ENCODE measurements around the gene NAP1L4.
"Not testable (repeated sequence)": the region's sequence is repeated elsewhere in the genome, so short reads cannot be mapped to it uniquely, and the experiment has no call there.

The NAP1L4 gene

DNA sequence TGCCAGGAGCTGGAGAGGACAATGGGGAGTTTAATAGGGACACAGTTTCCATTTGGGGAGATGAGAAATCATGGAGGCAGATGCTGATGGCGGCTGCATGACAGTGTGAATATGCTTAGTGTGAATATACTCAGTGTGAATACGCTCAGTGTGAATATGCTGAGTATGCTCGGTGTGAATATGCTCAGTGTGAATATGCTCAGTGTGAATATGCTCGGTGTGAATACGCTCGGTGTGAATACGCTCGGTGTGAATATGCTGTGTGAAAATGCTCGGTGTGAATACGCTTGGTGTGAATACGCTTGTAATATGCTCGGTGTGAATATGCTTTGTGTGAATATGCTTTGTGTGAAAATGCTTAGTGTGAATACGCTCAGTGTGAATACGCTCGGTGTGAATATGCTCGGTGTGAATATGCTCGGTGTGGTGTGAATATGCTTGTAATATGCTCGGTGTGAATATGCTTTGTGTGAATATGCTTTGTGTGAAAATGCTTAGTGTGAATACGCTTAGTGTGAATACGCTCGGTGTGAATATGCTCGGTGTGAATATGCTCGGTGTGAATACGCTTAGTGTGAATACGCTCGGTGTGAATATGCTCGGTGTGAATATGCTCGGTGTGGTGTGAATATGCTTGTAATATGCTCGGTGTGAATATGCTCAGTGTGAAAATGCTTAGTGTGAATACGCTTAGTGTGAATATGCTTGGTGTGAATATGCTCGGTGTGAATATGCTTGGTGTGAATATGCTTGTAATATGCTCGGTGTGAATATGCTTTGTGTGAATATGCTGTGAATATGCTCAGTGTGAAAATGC lies 54.3 kb downstream of the NAP1L4 start:
- not testable (repeated sequence) for DNase-seq (ENCODE audit: low spot score)

GRCh38 chr11:2934611-2935239 lies 57.4 kb downstream of the NAP1L4 start:
- DNase-seq (ENCODE audit: low spot score) = no peak

GRCh38 chr11:2934021-2934550 lies 58.0 kb downstream of the NAP1L4 start:
- no peak for DNase-seq (ENCODE audit: low spot score)

GRCh38 chr11:2933375-2934020 lies 58.6 kb downstream of the NAP1L4 start:
- no peak for DNase-seq (ENCODE audit: low spot score)

GRCh38 chr11:2932850-2933251 lies 59.3 kb downstream of the NAP1L4 start:
- no peak for DNase-seq (ENCODE audit: low spot score)

GRCh38 chr11:2931771-2932738 lies 60.1 kb downstream of the NAP1L4 start:
- DNase-seq (ENCODE audit: low spot score) = no peak

DNA sequence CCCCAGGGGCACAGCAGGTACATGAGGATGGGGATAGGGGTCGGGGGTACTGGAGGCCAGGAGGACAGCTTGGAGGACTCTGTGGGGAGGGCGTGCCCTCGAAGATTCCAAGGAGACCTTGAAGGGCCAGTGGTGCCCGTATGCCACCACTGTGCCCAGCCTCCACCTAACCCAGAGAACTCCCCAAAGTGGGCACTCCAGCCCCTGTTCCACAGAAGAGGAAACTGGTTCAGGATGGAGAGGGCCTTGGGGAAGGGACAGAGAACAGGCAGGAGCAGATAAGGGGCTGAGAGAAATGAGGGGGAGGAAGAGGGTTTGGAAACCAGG lies 60.7 kb downstream of the NAP1L4 start:
- no peak for DNase-seq (ENCODE audit: low spot score)

- no peak for DNase-seq (ENCODE audit: low spot score)
These were observed 61.3 kb downstream of the NAP1L4 start for GRCh38 chr11:2930704-2931419.

DNA sequence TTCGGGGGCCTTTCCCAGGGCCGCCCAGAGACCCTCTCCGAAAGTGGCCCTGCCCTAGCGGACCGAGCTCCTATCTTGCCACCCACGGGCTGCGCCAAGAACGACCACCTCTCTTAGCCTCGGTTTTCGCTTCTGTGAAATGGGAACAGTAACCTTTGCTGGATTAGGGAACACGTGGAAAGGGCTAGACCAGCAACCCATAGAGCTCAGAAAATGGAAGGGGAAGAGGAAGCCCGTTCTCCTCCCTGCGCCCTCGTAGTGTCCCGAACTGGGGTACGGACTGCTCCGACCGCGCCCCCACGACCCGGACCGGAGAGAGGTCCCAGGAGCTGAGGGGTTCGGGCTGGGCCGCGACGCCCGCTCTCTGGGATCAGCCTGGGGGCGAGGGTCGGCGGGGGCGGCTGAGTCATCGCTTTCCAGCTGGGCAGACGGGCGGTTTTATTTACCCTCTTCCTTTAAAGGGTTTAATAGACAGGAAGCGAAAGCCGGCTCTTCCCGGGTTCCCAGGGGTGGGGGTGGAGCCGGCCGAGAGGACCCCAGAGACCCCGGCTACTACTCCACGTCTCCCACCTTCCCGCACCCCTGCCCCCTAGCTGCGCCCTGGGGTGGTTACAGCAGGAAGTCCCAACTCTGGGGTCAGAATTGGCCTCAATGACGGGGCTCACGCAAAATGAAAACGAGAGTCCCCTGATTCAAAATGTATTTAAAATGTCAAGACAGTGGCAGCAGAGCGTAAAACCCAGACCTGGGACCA lies 62.0 kb downstream of the NAP1L4 start:
- no peak for DNase-seq (ENCODE audit: low spot score)

GRCh38 chr11:2929531-2929949 lies 62.6 kb downstream of the NAP1L4 start:
- DNase-seq (ENCODE audit: low spot score) = no peak

DNA sequence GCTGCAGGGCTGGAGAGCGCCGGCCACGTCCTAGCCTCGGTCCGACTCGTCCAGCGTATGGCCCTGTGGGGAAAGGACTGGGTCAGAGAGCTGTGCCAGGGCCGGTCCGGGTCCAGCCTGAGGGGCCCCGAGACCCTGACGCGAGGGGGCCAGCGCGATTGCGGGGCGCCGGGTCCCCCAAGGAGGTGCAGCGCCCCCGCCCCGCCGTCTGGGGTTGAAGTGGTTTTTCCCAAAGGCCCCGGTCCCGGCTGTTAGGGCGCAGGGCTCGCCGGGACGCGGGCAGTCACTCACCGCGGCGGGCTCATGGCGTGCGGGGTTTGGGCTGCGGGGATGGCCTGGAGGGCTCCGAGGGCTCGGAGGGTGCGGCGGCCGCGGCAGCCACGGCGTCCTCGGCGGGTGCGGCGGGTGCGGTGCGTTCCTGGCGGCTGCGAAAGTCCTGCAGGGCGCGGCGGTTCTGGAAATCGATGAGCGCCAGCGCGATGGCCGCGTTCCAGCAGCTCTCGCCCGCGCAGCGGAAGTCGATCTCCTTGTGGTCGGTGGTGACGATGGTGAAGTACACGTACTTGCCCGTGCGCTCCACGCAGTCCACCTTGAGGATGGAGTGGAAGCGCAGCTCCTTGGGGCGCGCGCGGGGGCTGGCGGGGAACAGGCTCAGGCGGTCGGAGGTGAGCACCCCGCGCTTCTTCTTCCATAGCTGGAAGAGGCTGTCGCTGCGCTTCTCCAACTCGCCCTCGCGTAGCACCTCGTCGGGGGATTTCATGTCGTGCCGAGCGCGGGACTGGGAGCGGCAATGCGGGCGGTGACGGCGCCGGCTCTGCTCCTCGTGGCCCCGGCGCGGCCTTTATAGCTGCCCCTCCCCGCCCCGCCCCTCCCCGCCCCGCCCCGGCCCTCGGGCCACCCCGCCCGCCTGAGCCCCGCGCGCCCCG lies 63.3 kb downstream of the NAP1L4 start, which contains the start of gene PHLDA2:
PHLDA2 (minus strand) TSS at position 816 of the 926 bp plus-strand sequence; CDS start at position 760, 56 bp downstream.
- DNase-seq (ENCODE audit: low spot score) = no peak

DNA sequence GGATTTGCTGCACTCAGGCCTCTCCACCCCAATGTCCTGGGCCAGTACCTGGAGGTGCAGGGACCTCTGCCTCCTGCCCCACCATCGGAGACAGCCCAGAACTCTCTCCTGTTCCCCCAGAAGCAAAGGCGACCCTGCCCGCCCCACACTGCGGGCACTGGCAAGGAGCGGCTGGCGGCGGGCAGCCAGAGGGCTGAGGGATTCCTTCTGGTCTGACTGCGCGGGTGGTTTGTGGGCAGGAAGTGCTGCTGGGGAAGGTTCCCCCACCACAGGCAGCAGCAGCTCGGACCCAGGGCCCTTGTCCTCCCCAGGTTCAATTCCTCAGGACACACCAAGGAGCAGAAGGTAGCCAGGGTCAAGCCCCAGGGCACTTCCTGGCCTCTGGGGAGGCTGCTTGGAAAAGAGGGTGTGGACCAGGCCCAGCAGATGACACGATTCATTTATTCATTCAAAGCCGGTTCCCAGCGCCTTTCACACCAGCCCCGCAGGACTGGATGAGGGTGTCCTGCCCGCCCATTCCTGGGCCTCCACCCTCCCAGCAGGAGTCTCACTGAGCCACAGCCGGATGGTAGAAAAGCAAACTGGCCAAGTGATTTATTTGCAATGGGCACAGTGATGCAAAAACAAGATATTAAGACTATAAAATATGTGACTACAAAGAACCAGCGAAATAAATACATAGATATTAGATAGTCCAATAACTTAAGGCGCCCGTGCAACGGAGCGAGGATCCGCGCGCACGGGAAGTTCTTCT lies 64.1 kb downstream of the NAP1L4 start:
- no peak for DNase-seq (ENCODE audit: low spot score)

GRCh38 chr11:2927121-2927800 lies 64.9 kb downstream of the NAP1L4 start:
- DNase-seq (ENCODE audit: low spot score) = no peak

- no peak for DNase-seq (ENCODE audit: low spot score)
These were observed 65.5 kb downstream of the NAP1L4 start for GRCh38 chr11:2926611-2927051.

DNA sequence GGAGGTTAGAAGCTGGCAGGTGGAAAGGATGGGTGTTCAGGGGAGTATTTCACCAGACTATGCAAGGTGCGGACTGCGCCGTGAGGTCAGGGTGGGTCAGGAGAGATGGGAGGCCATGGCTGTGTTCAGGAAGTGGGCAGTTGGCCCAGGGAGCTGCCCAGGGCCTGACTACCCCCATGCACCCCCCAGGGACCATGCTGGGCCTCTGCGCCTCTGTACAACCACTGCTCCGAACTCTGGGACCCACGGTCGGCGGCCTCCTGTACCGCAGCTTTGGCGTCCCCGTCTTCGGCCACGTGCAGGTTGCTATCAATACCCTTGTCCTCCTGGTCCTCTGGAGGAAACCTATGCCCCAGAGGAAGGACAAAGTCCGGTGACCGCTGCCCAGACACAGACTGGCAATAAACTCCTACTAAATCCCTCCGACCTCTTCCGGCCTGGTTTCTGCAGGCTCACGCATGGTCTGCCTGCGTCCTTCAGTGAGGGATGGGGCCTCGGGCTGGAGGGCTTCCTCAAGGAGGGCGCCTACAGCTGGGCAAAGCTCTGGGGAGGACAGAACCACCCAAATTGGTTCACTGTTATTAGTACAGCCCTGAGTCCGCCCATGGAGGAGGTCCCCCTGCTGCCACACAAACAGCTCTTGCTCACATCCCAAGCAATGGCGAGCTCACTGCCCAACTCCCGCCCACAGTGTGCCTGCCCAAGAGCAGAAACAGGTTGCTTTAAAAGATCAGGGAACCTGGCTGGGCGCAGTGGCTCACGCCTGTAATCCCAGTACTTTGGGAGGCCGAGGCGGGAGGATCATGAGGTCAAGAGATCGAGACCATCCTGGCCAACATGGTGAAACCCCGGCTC lies 67.1 kb downstream of the NAP1L4 start:
- no peak for DNase-seq (ENCODE audit: low spot score)

- DNase-seq (ENCODE audit: low spot score) = no peak
These were observed 67.7 kb downstream of the NAP1L4 start for GRCh38 chr11:2924381-2924780.
